IPS-18c (cell line): ENCODE data around the gene SPEM2.

Source experiments
- H3K4me3 ChIP-seq: 2 replicates; pipeline ENCODE4 v1.7.0; 2013; ENCODE audit warnings: low read depth, mild to moderate bottlenecking, low read length, moderate library complexity; ENCODE audit not compliant: insufficient read depth
- H3K9me3 ChIP-seq: one replicate; pipeline ENCODE4 v1.6.1; 2013; ENCODE audit warnings: mild to moderate bottlenecking, low read length, moderate library complexity; ENCODE audit not compliant: control insufficient read depth, insufficient read depth

The SPEM2 gene

DNA sequence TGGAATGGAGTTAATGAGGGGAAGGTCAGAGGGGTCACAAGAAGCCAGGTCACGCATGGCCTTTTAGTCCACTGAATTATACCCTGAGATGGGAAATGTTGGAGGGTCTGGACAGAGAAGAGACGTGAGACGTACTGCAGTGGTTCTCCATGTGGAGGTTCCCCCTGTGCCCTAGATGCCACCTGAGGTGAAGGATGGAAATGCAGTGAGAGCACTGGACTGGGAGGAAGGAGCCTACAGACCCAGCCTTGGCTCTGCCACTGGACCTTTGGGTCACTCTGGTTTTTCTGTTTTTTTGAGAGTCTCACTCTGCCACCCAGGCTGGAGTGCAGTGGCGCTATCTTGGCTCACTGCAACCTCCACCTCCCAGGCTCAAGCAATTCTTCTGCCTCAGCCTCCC lies 29.3 kb upstream of the SPEM2 start:
- Histone ChIP-seq H3K9me3 (no peaks in the 10 kb centered on the region), H3K4me3 (no peak overlapping the region)

DNA sequence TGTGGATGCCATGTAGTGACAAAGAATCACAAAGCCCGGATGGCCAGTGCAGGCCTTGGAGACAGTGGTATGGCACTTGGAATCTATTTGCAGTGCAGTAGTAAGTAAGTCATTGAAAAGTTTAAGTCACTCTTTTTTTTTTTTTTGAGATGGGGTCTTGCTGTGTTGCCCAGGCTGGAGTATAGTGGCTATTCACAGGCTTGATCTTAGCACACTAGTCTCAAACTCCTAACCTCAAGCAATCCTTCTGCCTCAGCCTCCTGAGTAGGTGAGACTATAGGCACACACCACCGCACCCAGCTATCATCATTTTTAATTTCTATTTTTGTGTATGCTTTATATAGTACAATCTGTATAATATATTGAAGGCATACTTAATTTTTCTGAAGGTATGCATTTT lies 26.8 kb upstream of the SPEM2 start:
- H3K4me3 ChIP-seq, result no peak overlapping the region
- no peaks in the 10 kb centered on the region for H3K9me3 ChIP-seq

DNA sequence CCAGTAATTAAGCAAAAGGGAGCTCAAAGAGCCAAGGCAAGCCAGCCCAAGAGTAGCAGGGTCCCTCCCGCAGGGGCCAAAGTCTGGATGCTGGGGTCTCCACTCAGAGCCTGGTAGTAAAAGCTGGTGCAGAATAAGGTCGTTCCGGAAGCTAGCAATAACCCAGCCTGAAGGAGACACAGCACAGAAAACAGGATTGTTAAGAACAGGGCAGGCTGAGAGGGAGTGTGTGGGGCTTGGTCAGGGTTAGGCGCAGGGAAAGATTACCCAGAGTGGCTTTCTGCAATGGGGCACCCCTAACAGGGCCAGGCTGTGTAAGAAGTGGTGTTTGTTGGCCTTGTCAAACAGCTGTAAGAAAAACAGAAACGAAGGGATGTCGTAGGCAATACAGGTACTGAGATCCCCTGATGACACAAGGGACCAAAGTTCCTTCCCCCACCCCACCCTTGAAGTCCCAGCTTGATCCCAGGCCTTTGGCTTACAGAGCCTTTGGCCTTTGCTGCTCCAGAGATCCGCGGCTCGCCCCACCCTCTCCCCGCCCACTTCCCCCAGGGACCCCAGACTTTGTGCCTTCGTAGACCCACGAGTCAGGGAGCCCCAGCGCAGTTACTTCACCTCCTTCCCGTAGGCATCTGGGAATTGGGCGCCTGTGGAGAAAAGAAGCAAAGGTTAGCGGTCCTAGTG lies 22.2 kb upstream of the SPEM2 start:
- no peaks in the 10 kb centered on the region for H3K9me3 ChIP-seq
- H3K4me3 ChIP-seq, result peak overlapping the region; percentile 93

DNA sequence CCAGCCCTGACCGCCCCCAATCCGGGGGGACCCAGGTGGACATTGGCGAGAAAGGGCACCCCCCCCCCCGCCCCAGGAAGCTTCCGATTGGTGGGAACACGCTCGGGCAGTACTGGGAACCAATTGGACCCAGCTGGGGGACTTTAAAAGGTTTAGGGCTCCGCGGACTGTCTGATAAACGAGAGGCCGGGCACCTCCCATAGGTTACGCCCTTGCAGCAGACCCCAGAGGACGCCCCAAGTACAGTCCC lies 21.8 kb upstream of the SPEM2 start:
- H3K9me3 ChIP-seq, result no peaks in the 10 kb centered on the region
- peak overlapping the region; percentile 93 for H3K4me3 ChIP-seq

DNA sequence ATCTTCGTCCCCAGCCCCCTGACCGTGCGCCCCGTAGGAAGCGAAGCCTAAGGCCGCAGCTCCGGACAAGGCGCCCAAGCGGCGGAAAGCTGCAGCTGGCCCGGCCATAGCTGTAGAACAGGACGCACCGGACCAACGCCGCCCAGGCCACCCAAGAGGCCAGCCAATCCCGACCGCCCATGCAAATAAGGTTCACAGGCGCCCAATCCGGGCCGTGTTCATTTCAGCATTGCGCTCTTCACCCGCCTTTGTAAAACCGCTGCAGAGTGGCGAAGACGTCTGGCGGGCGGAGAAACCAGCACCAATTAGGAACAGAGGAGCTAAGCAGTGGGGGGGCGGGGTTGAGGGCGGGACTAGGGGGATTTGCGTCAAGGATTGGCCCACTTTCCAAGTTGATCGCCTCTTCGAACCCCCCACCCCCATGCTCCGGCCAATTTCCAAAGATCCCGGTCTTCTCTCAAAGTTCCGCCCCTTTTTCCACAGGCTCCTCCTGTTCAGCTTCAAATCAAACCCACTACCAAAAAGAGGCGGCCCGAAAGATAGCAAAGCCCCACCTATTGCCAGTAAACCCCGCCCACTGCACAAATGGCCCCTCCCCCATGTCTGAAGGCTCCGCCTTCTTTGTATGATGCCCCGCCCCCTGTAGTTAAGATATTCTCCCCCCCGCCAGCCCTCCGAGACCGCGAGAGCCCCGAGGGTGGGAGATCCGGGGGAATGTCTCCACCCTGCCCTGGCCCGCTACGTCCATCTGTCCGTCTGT lies 21.3 kb upstream of the SPEM2 start, which contains the start of gene TMEM256:
TSS of gene TMEM256 (minus strand) at position 121 of the 760 bp plus-strand sequence. CDS start at position 108, 13 bp downstream.
- Histone ChIP-seq H3K4me3 (peak within 1 kb of the TSS; percentile 93), H3K9me3 (no peaks in the 10 kb centered on the region)

DNA sequence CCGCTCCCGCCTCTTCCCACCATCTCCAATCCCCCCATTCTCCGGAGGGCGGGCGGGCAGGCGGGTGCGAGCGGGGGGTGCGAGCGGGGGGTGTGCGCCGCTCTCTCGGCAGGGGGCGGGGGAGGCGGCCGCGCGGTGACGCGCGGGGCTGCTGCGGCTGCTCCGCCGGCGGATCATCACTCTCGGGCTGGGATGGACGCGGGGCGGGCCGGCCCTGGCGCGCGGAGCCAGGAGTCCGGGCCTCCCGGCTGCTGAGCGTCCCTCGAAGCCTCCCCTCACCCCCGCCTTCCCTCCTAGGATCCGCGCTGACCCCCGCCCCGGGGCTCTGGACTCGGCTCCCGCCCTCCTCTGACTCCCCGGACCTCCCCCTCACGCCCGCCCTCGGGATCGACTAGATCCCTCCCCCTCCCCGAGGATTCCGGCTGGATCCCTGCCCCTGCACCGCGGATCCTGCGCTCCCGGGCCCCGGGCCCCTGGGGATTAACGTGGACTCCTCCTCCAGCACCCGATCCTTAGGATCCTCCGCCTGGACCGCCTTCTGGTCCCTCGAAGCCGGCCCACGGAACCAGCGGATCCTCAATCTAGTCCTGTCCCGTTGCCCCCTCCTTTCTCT lies 20.6 kb upstream of the SPEM2 start:
- Histone ChIP-seq H3K4me3 (peak overlapping the region; percentile 81), H3K9me3 (no peaks in the 10 kb centered on the region)

DNA sequence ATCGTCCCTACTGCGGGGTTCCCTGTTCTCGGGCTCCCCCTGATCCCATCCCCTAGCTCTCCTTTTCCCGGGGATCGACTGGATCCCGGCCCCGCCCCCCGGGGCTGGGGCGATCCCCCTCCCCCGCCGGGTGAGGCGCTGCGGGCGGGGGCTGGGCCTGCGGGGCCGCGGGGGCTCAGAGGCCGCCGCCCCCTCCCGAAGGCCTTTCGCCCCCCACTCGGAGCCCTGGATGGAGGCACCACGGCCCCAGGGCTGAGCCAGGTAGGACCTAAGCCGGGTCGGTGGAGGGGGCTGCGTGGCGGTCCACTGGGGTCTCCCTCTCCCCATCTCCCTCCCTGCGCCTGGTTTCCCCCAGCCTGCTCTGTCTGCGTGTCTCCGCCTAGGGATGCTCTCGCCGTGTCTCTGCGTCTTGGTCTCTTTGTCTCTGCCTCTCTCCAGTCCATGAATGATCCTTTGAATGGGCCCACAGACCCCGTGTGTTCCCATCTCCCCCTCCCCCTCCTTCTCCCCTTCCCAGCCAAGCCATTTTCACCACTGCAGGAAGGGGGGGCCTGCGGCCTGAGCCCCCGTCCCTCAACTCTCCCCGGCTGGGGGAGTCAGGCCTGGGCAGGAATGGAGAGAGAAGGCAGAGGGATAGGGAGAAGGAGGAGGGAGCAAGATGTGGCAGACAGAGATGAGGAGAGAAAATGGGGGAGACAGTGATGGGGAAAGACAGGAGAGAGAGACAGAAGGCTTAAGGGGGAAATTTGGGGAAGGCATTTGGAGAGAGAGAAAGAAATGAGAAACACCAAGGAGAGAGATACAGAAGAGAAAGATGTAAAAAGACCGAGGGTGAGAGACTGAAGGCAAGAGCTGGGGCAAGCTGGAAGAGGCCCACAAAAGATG lies 19.8 kb upstream of the SPEM2 start:
- Histone ChIP-seq H3K9me3 (no peaks in the 10 kb centered on the region), H3K4me3 (peak overlapping the region; percentile 81)

DNA sequence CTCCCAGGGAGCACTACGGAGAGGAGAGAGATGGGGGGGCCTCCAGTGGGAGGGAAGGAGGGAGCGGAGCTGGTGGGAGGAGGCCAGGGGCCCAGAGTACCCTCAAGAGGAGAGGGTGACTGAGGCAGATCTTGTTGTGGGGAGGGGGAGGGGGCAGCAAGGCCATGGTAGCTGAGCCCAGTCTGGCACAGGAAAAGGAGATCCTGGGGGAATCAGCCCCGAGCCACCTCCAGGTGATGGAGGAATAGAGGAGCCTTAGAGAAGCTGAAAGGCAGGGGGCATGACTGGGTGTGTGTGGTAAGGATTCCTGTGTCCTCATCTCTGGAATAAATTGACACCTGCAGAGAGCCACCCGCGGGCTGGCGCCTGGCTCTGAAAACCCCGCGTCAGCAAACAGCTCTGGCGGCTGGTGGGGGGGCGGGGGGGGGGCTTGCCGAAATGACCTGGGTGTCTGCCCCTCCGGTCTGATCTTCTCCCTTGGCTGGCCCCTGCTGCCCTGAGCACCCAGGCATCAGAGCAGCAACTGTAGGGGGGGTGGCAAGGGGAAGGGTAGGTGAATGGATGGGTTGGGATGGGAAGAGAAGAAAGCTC lies 19.1 kb upstream of the SPEM2 start:
- Histone ChIP-seq H3K9me3 (no peaks in the 10 kb centered on the region), H3K4me3 (peak overlapping the region; percentile 81)

DNA sequence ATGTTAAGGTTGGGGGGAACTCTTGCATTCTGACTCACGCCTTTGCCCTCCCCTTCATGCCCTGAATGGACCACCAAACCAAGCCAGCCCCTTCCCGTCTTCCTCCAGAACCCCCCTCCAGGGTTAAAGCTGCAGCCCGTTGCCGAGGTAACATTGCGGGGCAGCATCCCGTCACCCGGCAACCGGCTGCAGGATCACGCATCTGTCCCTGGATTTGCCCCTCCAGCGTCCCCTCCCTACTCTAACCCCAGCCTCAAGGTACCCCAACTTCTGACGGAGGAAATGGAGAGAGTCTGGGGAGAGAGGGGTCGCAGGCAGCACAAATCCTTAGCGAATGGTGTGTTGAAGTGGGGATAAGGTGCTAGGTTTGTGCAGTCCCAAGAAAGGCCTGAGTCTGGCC lies 18.3 kb upstream of the SPEM2 start:
- no peaks in the 10 kb centered on the region for H3K9me3 ChIP-seq
- no peak overlapping the region; the same call in 1 of the 2 replicates for H3K4me3 ChIP-seq

DNA sequence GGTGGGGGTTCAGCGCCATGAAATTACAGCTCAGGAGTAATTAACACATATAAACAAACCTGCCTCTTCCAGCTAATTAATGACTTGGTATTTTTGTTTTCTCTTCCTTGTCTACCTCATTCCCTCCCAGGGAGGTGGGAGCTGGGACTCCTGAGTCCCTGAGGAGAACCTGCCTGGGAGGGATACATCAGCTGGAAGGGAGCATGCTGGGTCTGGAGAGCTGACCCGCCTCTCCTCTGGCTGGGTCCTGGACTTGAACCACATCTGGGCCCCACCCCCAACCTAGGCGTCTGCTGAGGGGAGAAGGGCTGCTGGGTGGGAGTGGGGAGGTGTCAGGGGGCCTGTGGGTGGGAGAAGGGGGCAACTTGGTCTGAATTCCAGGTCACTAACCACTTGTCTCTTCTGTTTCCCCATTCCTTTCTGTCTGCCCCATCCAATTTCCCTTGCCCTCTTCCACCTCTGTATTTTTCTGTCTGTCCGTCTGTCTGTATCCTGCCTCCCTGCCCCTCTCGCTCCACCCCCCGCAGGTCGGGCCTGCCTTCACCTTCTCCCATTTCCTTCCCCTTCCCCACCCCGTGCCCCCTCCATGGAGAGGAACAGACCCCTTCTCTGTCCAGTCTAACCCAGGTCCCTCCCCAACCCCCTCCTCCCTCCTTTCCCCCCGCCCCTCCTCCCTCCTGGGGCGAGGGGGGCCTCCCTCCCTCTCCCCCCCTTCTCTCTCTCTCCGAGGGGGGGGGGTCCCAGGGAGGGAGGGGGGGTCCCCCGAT lies 17.7 kb upstream of the SPEM2 start, which contains the start of gene NLGN2:
TSS of gene NLGN2 (plus strand) at position 361 of the 767 bp plus-strand sequence. CDS start 411 bp downstream, outside the sequence.
- Histone ChIP-seq H3K4me3 (peak within 1 kb of the TSS; percentile 20; the same call in 1 of the 2 replicates), H3K9me3 (no peaks in the 10 kb centered on the region)

DNA sequence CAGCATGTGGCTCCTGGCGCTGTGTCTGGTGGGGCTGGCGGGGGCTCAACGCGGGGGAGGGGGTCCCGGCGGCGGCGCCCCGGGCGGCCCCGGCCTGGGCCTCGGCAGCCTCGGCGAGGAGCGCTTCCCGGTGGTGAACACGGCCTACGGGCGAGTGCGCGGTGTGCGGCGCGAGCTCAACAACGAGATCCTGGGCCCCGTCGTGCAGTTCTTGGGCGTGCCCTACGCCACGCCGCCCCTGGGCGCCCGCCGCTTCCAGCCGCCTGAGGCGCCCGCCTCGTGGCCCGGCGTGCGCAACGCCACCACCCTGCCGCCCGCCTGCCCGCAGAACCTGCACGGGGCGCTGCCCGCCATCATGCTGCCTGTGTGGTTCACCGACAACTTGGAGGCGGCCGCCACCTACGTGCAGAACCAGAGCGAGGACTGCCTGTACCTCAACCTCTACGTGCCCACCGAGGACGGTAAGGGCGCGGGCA lies 17.1 kb upstream of the SPEM2 start:
- H3K9me3 ChIP-seq, result no peaks in the 10 kb centered on the region

DNA sequence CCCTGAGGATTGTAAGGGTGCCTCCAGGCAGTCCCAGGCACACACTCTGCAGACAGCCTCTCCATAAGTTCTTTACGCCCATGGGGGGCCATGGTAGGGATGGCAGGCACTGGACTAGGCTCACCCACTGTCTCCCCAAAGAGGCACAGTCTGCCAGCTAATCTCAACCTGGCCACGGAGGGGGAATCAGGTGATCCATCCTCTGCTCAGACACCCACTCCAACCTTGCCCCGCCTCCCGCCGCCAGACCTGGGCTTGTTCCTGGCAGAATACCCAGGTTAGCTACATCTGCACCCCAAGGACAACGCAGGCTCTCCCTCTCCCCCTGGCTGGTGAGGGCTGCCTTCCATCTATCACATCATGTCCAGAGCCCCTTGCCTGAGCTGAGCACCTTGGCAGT lies 16.6 kb upstream of the SPEM2 start:
- 0 out of 2 replicates have a peak overlapping the region, but pooled peaks have one; percentile 20 for H3K4me3 ChIP-seq
- no peaks in the 10 kb centered on the region for H3K9me3 ChIP-seq

More for the DNA sequence above, 17.1 kb upstream of the SPEM2 start:
- peak overlapping the region; percentile 20; the same call in 1 of the 2 replicates for H3K4me3 ChIP-seq

DNA sequence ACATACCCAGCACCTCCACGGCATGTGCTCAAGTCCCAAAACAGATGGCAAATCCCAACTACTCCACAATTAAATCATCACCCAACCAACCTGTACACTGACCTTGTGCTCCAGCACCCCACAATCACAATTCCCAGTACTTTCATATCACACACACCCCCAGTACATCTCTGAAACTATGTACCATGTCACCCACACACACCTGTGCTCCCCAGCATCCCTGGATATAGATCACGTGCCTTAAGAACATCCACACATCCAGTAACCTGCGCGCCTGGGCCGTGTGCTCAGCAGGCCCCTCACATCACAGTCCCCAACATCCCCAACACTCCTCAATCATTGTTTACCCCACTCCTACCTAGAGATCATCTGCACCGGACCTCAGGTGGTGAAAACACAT lies 15.7 kb upstream of the SPEM2 start:
- H3K4me3 ChIP-seq, result no peak overlapping the region
- no peaks in the 10 kb centered on the region for H3K9me3 ChIP-seq

DNA sequence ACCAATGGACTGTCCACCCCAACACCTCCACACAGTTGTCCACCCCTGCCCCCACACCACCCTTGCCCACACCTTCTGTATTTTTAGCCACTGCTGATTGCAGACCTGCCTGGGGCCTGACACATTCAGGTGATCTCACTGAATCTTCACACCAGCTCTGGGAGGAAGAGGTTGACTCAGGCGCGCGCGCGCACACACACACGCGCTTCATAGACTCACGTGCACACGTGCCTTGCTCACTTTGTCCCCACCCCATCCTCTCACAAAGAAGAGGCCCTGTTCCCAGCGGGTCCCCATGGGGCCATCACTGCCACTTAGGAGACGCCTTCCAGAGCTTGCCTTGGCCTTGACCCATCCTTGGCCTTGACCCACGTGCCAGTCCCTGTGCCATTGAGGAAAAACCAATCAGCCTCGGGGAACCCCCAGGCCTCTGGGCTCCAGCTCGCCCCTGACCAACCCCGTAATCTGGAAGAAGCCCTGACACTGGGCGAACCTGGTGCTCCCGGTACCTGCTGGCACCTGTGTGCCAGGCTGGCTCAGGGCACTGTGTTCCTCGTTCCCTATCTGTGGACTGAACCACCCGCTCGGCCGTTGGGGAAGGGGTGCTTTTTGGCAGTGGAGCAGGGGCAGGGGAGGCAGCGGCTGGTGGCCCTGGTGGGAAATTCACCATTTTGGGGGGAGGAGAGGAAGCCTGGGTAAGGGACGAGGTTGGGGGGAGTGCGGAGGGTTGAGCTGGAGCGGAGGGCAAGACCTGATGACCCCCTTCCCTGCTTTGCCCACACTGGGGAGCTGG lies 14.6 kb upstream of the SPEM2 start:
- no peak overlapping the region for H3K4me3 ChIP-seq
- H3K9me3 ChIP-seq, result no peaks in the 10 kb centered on the region

DNA sequence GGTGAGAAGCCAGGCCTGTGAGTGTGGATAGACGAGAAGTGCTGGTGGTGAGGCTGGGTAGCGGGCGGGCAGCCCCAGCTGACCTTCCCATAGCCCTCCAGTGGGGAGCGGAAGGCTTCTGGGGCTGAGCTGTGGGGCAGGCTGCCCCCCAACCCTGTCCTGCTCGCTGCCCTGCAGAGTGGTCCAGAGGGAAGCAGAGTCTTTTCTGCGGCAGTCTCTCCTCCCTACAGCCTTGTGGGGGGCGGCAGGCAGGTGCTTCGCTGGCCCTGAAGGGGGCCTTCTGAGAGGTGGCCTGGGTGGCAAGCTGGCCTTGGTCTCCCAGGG lies 14.0 kb upstream of the SPEM2 start:
- Histone ChIP-seq H3K4me3 (no peak overlapping the region), H3K9me3 (no peaks in the 10 kb centered on the region)
